Measurements from ENCODE around the gene CNFN. TPM values are rescaled to one million over a fixed set of nuclear protein-coding genes. Genes with fewer than 3 reads are reported as not detected.

The CNFN gene
- total RNA-seq, 1 donor from 2014 or later, result 2.8 TPM

DNA sequence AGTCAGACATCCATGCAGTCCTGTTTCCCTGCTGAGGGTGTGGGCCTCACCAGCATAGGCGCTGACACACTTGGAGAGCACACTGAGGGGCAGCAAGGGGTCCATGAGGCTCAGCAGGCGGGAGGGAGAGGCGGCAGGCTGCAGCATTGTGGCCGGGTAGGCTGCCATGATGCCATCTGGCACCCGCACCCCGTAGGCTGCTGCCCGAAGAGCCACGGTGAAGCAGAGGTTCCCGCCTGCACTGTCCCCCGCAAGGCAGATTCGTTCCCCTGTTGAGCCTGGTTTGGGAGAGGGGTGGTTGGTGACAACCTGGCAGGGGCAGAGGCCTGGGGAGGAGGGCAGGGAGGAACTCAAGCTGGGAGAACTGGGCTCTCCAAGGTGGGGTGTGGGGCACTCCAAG lies 16.0 kb upstream of the CNFN start:
- H3K4me1 Mint-ChIP-seq (ENCODE audit: low read depth, unreplicated experiment), result peaks cover 6% of the 10 kb centered on the region
- H3K36me3 Mint-ChIP-seq (ENCODE audit: unreplicated experiment), result no peaks in the 10 kb centered on the region
- H3K9me3 Mint-ChIP-seq (ENCODE audit: unreplicated experiment), result peaks cover 5% of the 10 kb centered on the region
- H3K4me3 Mint-ChIP-seq (ENCODE audit: unreplicated experiment), result no peak overlapping the region
- no peak for DNase-seq
- H3K27me3 Mint-ChIP-seq (ENCODE audit: unreplicated experiment), result peaks cover 14% of the 10 kb centered on the region
- H3K27ac Mint-ChIP-seq (ENCODE audit: unreplicated experiment), result no peak overlapping the region
- TF ChIP-seq, protein P1, sequence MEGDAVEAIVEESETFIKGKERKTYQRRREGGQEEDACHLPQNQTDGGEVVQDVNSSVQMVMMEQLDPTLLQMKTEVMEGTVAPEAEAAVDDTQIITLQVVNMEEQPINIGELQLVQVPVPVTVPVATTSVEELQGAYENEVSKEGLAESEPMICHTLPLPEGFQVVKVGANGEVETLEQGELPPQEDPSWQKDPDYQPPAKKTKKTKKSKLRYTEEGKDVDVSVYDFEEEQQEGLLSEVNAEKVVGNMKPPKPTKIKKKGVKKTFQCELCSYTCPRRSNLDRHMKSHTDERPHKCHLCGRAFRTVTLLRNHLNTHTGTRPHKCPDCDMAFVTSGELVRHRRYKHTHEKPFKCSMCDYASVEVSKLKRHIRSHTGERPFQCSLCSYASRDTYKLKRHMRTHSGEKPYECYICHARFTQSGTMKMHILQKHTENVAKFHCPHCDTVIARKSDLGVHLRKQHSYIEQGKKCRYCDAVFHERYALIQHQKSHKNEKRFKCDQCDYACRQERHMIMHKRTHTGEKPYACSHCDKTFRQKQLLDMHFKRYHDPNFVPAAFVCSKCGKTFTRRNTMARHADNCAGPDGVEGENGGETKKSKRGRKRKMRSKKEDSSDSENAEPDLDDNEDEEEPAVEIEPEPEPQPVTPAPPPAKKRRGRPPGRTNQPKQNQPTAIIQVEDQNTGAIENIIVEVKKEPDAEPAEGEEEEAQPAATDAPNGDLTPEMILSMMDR (IDR thresholded peaks at IDR 0.05; ENCODE audit: partially characterized antibody, unreplicated experiment), result no peak

DNA sequence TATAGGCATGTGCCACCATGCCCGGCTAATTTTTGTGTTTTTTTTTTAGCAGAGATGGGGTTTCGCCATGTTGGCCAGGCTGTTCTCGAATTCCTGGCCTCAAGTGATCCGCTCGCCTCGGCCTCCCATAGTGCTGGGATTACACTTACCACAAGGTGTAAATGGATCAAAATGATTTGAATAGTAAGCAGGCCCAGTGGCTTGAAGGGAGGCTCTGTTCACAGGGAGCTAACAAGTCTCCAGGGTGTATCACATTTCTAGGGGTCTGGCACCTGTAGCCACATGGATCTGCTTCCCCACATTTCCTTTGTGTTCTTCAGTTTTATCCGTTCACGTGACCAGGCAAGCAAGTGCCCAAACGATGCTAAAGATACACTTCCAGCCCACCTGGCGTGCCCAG lies 13.5 kb upstream of the CNFN start:
- no peak overlapping the region for H3K4me3 Mint-ChIP-seq (ENCODE audit: unreplicated experiment)

DNA sequence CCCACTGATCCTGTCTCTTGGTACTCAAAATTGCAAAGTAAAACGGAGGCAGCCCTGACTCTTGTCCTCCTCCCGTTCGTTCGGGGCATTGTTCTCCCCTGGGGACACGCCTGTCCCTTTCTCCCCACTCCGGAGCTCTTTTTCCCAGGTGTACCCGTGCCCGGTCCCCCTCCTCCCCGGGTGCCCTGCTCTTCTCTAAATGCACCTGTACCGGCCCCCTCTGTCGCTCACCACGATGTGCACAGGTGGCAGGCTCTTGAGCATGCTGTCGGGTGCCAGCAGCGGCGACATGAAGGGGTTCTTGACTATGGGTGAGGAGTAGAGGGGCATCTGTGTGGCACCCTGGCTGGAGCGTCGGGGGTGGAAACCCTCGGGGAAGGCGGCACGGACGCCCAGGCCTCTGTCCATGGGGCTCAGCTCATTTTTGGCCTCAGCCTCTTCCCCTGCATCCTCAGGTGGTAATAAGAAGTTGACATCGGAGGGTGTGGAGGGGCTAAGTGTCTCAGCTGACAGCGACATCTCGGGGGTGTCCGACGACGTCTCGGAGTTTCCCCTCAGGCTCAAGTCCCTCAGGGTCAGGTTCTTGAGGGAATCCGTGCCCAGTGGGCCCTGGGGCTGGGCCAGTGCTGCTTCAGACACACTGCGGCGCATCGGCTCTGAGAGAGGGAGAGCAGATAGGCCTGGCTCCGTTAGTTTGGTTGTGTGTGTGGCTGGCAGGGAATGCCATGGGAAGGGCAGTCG lies 12.4 kb upstream of the CNFN start:
- no peaks in the 10 kb centered on the region for H3K36me3 Mint-ChIP-seq (ENCODE audit: unreplicated experiment)
- peak overlapping the region; percentile 83 for H3K4me3 Mint-ChIP-seq (ENCODE audit: unreplicated experiment)
- peaks cover 24% of the 10 kb centered on the region for H3K9me3 Mint-ChIP-seq (ENCODE audit: unreplicated experiment)
- H3K4me1 Mint-ChIP-seq (ENCODE audit: low read depth, unreplicated experiment), result peaks cover 12% of the 10 kb centered on the region
- no peak for DNase-seq
- peaks cover 21% of the 10 kb centered on the region for H3K27me3 Mint-ChIP-seq (ENCODE audit: unreplicated experiment)
- TF ChIP-seq, protein P1 (IDR thresholded peaks at IDR 0.05; ENCODE audit: partially characterized antibody, unreplicated experiment), result no peak
- peak overlapping the region; percentile 18 for H3K27ac Mint-ChIP-seq (ENCODE audit: unreplicated experiment)

More for the DNA sequence above, 13.5 kb upstream of the CNFN start:
- H3K27ac Mint-ChIP-seq (ENCODE audit: unreplicated experiment), result no peak overlapping the region
- H3K36me3 Mint-ChIP-seq (ENCODE audit: unreplicated experiment), result no peaks in the 10 kb centered on the region
- DNase-seq, result no peak
- H3K4me1 Mint-ChIP-seq (ENCODE audit: low read depth, unreplicated experiment), result peaks cover 8% of the 10 kb centered on the region
- peaks cover 18% of the 10 kb centered on the region for H3K27me3 Mint-ChIP-seq (ENCODE audit: unreplicated experiment)
- peaks cover 20% of the 10 kb centered on the region for H3K9me3 Mint-ChIP-seq (ENCODE audit: unreplicated experiment)
- TF ChIP-seq, protein P1 (IDR thresholded peaks at IDR 0.05; ENCODE audit: partially characterized antibody, unreplicated experiment), result no peak

DNA sequence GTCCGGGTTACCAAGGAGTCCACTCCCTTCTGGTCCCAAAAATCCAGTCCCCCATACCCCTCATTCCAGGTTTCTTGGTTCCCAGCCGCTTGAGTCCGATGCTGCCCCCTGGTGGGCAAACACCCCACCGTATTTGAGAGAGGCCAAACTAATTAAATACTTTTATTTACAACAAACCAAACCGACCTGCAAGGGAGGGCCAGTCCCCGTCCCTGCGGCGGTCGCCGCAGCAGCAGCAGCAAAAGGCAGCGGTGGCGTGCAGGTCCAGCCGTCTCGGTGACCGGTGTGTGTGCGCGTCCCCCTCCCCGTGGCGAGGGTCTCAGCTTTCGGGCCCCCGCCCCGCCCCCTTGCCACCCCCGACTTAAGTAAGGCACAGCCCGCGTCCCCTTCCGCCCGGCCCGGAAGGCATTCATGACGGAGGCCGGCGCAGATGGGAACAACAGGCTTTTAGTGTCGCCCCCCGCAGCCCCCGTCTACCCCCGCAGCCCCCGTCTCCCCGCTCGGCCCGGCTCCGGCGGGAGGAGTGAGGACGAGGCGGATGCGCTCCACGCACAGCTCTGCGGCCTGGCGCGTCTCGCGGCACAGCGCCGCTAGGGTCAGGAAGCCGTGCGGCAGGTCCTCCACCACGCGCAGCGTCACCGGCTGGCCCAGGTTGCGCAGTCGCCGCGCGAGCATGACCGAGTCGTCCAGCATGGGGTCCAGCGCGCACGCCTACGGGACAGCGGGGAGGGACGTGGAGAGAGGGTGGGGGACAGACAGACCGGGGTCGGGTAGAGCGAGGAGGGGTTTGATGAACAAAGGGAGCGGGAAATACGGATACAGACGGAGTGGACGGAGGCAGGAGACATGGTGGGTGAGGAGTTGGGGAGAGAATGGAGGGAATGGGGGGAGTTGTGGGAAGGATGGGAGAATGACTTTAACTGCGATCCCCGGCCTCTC lies 11.5 kb upstream of the CNFN start:
- peaks cover 26% of the 10 kb centered on the region for H3K9me3 Mint-ChIP-seq (ENCODE audit: unreplicated experiment)
- peaks cover 15% of the 10 kb centered on the region for H3K4me1 Mint-ChIP-seq (ENCODE audit: low read depth, unreplicated experiment)
- TF ChIP-seq, protein P1 (IDR thresholded peaks at IDR 0.05; ENCODE audit: partially characterized antibody, unreplicated experiment), result peak; percentile 98
- DNase-seq, result peak; percentile 91
- H3K4me3 Mint-ChIP-seq (ENCODE audit: unreplicated experiment), result peak overlapping the region; percentile 83
- H3K27me3 Mint-ChIP-seq (ENCODE audit: unreplicated experiment), result peaks cover 21% of the 10 kb centered on the region
- H3K36me3 Mint-ChIP-seq (ENCODE audit: unreplicated experiment), result no peaks in the 10 kb centered on the region
- H3K27ac Mint-ChIP-seq (ENCODE audit: unreplicated experiment), result peak overlapping the region; percentile 77

All from glutamatergic neuron (in vitro differentiated cells).